WI38 (cell line): ENCODE measurements around the gene FANCI.

Experiments used
- H3K4me3 ChIP-seq: 2 replicates; pipeline ENCODE4 v1.5.1; 2011; ENCODE audit warnings: low read depth, mild to moderate bottlenecking, control low read depth, low read length
- CTCF ChIP-seq: IDR thresholded peaks from 2 replicates; pipeline ENCODE4 v1.5.1; 2012; ENCODE audit warnings: low read depth, mild to moderate bottlenecking, control low read depth, low read length

Gene FANCI

GRCh38 chr15:89362203-89363101 lies 118.7 kb downstream of the FANCI start:
- TF ChIP-seq CTCF, result no peak
- no peak overlapping the region for H3K4me3 ChIP-seq

DNA sequence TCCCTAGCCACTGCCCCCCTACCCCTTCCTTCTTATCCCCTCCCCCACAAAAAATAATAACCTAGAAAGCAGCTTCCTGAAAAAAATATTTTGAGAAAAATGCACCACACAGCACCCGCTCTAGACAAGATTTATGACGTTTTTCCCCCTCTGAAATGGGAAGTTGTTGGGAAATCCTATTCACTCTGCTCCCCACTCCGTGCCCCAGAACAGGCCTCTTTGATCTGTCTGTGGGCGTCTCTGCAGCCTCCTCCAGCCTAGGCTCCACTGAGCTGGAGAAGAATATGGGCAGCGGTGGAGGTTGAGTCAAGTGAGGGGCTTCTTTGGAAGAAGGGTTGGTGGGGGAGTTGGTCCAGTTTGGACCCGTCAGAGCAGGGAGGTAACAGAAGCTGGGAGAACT lies 119.4 kb downstream of the FANCI start:
- no peak overlapping the region for H3K4me3 ChIP-seq
- no peak for TF ChIP-seq CTCF

GRCh38 chr15:89363770-89364169 lies 120.0 kb downstream of the FANCI start:
- no peak overlapping the region for H3K4me3 ChIP-seq
- TF ChIP-seq CTCF, result no peak

- TF ChIP-seq CTCF, result no peak
- no peak overlapping the region for H3K4me3 ChIP-seq
Measured at GRCh38 chr15:89364341-89364740, 120.6 kb downstream of the FANCI start.

GRCh38 chr15:89364741-89365450 lies 121.1 kb downstream of the FANCI start:
- no peak for TF ChIP-seq CTCF
- H3K4me3 ChIP-seq, result no peak overlapping the region

GRCh38 chr15:89365462-89366065 lies 121.8 kb downstream of the FANCI start:
- no peak for TF ChIP-seq CTCF
- H3K4me3 ChIP-seq, result no peak overlapping the region
